ACHN (cell line): ENCODE measurements around the gene C22orf23.

ENCODE experiments used
- DNase-seq: peaks from one replicate; pipeline ENCODE4 v3.0.0-alpha.2; 2015
- in situ Hi-C: cut with HindIII; loops from 2 replicates; pipeline ENCODE4 v1.10.0; 2017; ENCODE audit warnings: low sequenced_read_pairs, low pct_ligation_motif_present, low pct_unique_long_range_greater_than_20kb

The C22orf23 gene

GRCh38 chr22:37931893-37932389, 21.5 kb downstream of the C22orf23 start:
- in situ Hi-C loops, result no loop called here

GRCh38 chr22:37930952-37931440, 22.4 kb downstream of the C22orf23 start:
- in situ Hi-C loops, result no loop called here
- DNase-seq, result no peak

More at GRCh38 chr22:37931893-37932389, 21.5 kb downstream of the C22orf23 start:
- no peak for DNase-seq

- peak; percentile 43 for DNase-seq
- in situ Hi-C loops, result no loop called here
Observed at GRCh38 chr22:37930270-37930951, 23.0 kb downstream of the C22orf23 start.

- in situ Hi-C loops, result no loop called here
- DNase-seq, result no peak
Observed at GRCh38 chr22:37929390-37929789, 24.0 kb downstream of the C22orf23 start.

GRCh38 chr22:37927637-37927936, 25.8 kb downstream of the C22orf23 start:
- DNase-seq, result no peak
- in situ Hi-C loops, result no loop called here

- in situ Hi-C loops, result no loop called here
- DNase-seq, result no peak
Observed at GRCh38 chr22:37926771-37927636, 26.4 kb downstream of the C22orf23 start.

- in situ Hi-C loops, result no loop called here
Observed at GRCh38 chr22:37926358-37926757, 27.0 kb downstream of the C22orf23 start.

GRCh38 chr22:37925767-37926166, 27.6 kb downstream of the C22orf23 start:
- in situ Hi-C loops, result no loop called here

More at GRCh38 chr22:37926358-37926757, 27.0 kb downstream of the C22orf23 start:
- no peak for DNase-seq

GRCh38 chr22:37925330-37925729, 28.1 kb downstream of the C22orf23 start:
- DNase-seq, result no peak
- in situ Hi-C loops, result no loop called here

More at GRCh38 chr22:37925767-37926166, 27.6 kb downstream of the C22orf23 start:
- no peak for DNase-seq

GRCh38 chr22:37924386-37925065, 28.9 kb downstream of the C22orf23 start:
- no peak for DNase-seq
- in situ Hi-C loops, result no loop called here

- in situ Hi-C loops, result no loop called here
Observed at GRCh38 chr22:37923927-37924326, 29.5 kb downstream of the C22orf23 start.

GRCh38 chr22:37922191-37922590, 31.2 kb downstream of the C22orf23 start:
- DNase-seq, result no peak
- in situ Hi-C loops, result no loop called here

More at GRCh38 chr22:37923927-37924326, 29.5 kb downstream of the C22orf23 start:
- no peak for DNase-seq

- in situ Hi-C loops, result no loop called here
Observed at GRCh38 chr22:37920126-37920525, 33.3 kb downstream of the C22orf23 start.

GRCh38 chr22:37918580-37919270, 34.7 kb downstream of the C22orf23 start:
- in situ Hi-C loops, result no loop called here
- DNase-seq, result no peak

More at GRCh38 chr22:37920126-37920525, 33.3 kb downstream of the C22orf23 start:
- DNase-seq, result no peak

GRCh38 chr22:37917874-37918548, 35.4 kb downstream of the C22orf23 start:
- in situ Hi-C loops, result no loop called here
- DNase-seq, result no peak

- in situ Hi-C loops, result no loop called here
- no peak for DNase-seq
Observed at GRCh38 chr22:37916311-37916710, 37.1 kb downstream of the C22orf23 start.

- in situ Hi-C loops, result no loop called here
- no peak for DNase-seq
Observed at GRCh38 chr22:37913233-37913721, 40.1 kb downstream of the C22orf23 start.

GRCh38 chr22:37912171-37912570, 41.2 kb downstream of the C22orf23 start:
- DNase-seq, result no peak
- in situ Hi-C loops, result no loop called here
